HG03196 (cell line): ENCODE results near the gene NUP85.
"Not testable (repeated sequence)": the region's sequence is repeated elsewhere in the genome, so short reads cannot be mapped to it uniquely, and the experiment has no call there.

ENCODE experiments used
- ATAC-seq: cut with Tn5 transposase; IDR thresholded peaks from one replicate; pipeline ENCODE4 v1.9.1; 2021; ENCODE audit not compliant: unreplicated experiment

Gene NUP85

DNA sequence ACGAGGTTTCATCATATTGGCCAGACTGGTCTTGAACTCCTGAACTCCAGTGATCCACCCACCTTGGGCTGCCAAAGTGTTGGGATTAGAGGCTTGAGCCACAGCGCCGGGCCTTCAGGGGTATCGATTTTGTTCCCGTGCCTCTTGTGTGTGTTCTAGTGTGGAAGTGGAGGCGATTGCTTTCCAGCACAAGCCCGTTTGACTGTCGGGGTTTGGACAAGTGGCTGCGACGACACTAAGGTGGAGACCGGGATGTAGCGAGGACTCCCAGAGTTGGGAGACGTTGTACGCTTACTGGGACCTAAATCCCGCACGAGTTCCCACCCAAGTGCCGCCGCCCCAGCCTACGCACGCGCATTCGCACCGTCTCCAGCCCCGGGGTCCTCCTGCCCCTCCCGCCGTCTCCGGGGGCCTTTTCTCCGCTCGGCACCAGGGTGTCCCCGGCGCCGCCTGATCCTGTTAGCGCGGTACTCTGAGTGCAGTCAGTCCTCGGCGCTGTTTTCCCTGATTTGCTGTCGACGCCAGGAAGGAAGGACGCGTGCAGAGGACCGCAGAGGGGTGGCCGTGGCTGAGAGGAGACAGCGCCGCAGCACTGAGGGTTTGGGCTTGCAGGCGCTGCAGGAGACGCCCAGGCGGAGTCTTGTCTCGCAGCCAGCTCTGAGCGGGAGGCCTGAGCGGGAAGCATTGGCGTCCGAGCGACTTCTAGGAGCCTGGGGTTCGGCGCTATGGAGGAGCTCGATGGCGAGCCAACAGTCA lies at the start of gene NUP85:
Gene NUP85, plus strand, starts transcription at position 643 of the 756 bp plus-strand sequence. Its CDS starts 83 bp downstream, at position 726.
- ATAC-seq: peak; percentile 75

GRCh38 chr17:75158480-75158879 lies 47.0 kb upstream of the NUP85 start:
- ATAC-seq: not testable (repeated sequence)

GRCh38 chr17:75159196-75160031 lies 46.1 kb upstream of the NUP85 start:
- no peak for ATAC-seq

- no peak for ATAC-seq
Observed at GRCh38 chr17:75160211-75160610, 45.3 kb upstream of the NUP85 start.

- ATAC-seq: no peak
Observed at GRCh38 chr17:75163074-75163473, 42.4 kb upstream of the NUP85 start.

DNA sequence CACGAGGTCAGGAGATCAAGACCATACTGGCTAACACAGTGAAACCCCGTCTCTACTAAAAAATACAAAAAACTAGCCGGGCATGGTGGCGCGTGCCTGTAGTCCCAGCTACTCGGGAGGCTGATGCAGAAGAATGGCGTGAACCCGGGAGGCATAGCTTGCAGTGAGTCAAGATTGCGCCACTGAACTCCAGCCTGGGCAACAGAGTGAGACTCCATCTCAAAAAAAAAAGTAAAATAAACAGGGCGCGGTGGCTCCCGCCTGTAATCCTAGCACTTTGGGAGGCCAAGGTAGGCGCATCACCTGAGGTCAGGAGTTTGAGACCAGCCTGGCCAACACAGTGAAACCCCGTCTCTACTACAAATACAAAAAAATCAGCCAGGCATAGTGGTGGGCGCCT lies 40.9 kb upstream of the NUP85 start:
- not testable (repeated sequence) for ATAC-seq

DNA sequence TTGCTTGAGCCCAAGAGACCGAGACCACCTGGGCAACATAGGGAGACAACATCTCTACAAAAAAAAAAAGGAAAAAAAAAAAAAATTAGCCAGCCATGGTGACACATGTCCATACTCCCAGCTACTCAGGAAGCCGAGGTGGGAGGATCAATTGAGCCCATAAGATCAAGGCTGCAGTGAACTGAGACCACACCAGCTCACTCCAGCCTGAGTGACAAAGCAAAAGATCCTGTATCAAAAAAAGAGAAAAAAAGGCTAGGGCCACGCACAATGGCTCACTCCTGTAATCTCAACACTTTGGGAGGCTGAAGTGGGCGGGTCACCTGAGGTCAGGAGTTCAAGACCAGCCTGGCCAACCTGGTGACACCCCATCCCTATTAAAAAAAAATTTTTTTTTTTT lies 36.5 kb upstream of the NUP85 start:
- ATAC-seq: no peak

- no peak for ATAC-seq
Observed at GRCh38 chr17:75173526-75173925, 32.0 kb upstream of the NUP85 start.

DNA sequence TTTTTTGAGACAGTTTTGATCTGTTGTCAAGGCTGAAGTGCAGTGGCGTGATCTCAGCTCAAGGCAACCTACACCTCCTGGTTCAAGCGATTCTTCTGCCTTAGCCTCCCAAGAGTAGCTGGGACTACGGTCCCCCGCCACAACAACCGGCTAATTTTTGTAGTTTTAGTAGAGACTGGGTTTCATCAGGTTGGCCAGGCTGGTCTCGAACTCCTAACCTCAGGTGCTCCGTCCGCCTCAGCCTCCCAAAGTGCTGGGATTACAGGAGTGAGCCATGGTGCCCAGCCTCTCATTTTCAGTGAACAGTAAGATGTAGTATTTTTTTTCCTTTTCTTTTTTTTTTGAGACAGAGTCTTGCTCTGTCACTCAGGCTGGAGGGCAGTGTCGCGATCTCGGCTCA lies 30.5 kb upstream of the NUP85 start:
- ATAC-seq: no peak

DNA sequence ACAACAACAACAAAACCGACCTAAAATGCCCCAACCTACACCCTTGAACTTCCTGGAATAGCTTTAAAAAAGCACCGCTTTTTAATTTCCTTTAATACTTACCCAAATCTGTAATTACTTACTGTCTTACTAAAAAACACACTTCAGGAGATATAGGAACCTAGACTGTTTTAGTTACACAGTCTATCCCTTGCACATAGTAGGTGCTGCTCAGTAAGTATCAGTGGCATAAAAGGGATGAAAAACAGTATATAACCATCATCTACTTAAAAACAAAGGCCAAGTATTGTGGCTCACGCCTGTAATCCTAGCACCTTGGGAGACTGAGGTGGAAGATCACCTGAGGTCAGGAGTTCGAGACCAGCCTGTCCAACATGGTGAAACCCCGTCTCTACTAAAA lies 28.9 kb upstream of the NUP85 start:
- ATAC-seq: no peak

DNA sequence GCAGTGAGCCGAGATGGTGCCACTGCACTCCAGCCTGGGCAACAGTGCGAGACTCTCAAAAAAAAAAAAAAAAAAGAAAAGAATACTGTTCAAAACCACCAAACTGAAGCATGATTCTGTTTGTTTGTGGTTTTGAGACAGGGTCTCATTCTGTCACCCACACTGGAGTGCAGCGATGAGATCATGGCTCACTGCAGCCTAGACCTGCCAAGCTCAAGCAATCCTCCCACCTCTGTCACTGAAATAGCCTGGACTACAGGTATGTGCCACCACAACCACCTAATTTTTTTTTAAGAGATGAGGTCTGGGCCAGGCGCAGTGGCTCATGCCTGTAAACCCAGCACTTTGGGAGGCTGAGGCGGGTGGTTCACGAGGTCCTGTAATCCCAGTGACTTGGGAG lies 27.0 kb upstream of the NUP85 start:
- no peak for ATAC-seq

GRCh38 chr17:75181110-75181509 lies 24.4 kb upstream of the NUP85 start:
- ATAC-seq: no peak

GRCh38 chr17:75181608-75182318 lies 23.7 kb upstream of the NUP85 start:
- peak; percentile 2 for ATAC-seq

DNA sequence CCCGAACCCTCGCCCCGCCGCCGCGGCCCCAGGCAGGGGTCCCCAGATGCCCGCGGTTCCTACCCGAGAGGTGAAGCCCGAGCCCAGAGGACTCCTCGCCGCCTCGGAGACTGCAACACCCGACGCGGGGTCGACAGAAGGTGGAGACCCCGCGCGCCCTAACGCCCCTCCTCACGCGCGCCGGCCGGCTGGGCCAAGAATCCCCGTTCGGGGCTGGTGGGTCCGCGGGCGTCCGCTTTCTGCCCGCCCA lies 23.2 kb upstream of the NUP85 start:
- peak; percentile 29 for ATAC-seq

GRCh38 chr17:75182569-75183436 lies 22.7 kb upstream of the NUP85 start, which contains the start of gene SUMO2:
Gene SUMO2 (minus strand): TSS chr17:75182959. CDS start chr17:75182834, 125 bp downstream.
- ATAC-seq: peak; percentile 83

GRCh38 chr17:75183999-75184884 lies 21.2 kb upstream of the NUP85 start:
- no peak for ATAC-seq

GRCh38 chr17:75188614-75189013 lies 16.9 kb upstream of the NUP85 start:
- ATAC-seq: no peak

GRCh38 chr17:75191584-75191983 lies 13.9 kb upstream of the NUP85 start:
- ATAC-seq: no peak

DNA sequence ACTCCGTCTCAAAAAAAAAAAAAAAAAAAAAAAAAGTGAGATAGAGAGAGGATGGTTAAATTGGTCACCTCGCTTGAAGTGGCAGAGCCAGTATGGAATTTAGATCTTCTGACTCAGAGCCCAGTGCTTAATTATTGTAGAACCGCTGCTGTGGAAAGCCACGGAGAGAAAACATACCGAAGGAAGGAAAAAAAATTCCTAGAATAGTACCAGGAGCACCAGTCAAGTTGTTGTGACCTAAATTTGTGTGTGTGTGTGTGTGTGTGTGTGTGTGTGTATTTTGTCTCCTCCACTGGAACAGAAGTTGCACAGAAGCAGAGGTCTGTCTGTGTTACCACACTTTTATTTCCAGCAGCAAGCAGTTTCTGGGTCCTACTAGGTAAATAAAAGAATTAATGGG lies 10.6 kb upstream of the NUP85 start:
- no peak for ATAC-seq
